HTERT RPE-1 (cell line): ENCODE data around the gene PDRG1.

ENCODE experiments used
- in situ Hi-C: fragments of 300-500 bp; cut with MboI; formaldehyde crosslinking; loops from 4 replicates; pipeline ENCODE4 v1.14.3; 2020; ENCODE audit warnings: low sequenced_read_pairs

The PDRG1 gene

GRCh38 chr20:31951530-31952453 lies at the start of gene PDRG1:
Gene PDRG1, minus strand, starts transcription at chr20:31952046. Its CDS starts 85 bp downstream, at chr20:31951961.
- in situ Hi-C loops, result no loop called here

- in situ Hi-C loops, result no loop called here
These were observed 46.4 kb upstream of the PDRG1 start for GRCh38 chr20:31998246-31998645.

GRCh38 chr20:31996996-31997395 lies 45.1 kb upstream of the PDRG1 start:
- in situ Hi-C loops, result no loop called here

- in situ Hi-C loops, result no loop called here
These were observed 40.2 kb upstream of the PDRG1 start for GRCh38 chr20:31992086-31992485.

- in situ Hi-C loops, result no loop called here
These were observed 39.5 kb upstream of the PDRG1 start for GRCh38 chr20:31991339-31991705.

- in situ Hi-C loops, result no loop called here
These were observed 38.9 kb upstream of the PDRG1 start for GRCh38 chr20:31990641-31991338.

GRCh38 chr20:31989030-31989645 lies 37.3 kb upstream of the PDRG1 start:
- in situ Hi-C loops, result no loop called here

- in situ Hi-C loops, result no loop called here
These were observed 36.7 kb upstream of the PDRG1 start for GRCh38 chr20:31988430-31989015.

GRCh38 chr20:31987744-31988143 lies 35.9 kb upstream of the PDRG1 start:
- in situ Hi-C loops, result no loop called here

GRCh38 chr20:31984981-31985471 lies 33.2 kb upstream of the PDRG1 start:
- in situ Hi-C loops, result no loop called here

- in situ Hi-C loops, result no loop called here
These were observed 29.9 kb upstream of the PDRG1 start for GRCh38 chr20:31981784-31982183.

- in situ Hi-C loops, result no loop called here
These were observed 28.0 kb upstream of the PDRG1 start for GRCh38 chr20:31979713-31980426.

GRCh38 chr20:31977080-31977479 lies 25.2 kb upstream of the PDRG1 start:
- in situ Hi-C loops, result no loop called here

GRCh38 chr20:31975874-31976273 lies 24.0 kb upstream of the PDRG1 start:
- in situ Hi-C loops, result no loop called here

- in situ Hi-C loops, result no loop called here
These were observed 23.2 kb upstream of the PDRG1 start for GRCh38 chr20:31974951-31975487.

- in situ Hi-C loops, result no loop called here
These were observed 22.4 kb upstream of the PDRG1 start for GRCh38 chr20:31974296-31974695.

GRCh38 chr20:31972471-31973021 lies 20.7 kb upstream of the PDRG1 start:
- in situ Hi-C loops, result no loop called here

- in situ Hi-C loops, result no loop called here
These were observed 18.1 kb upstream of the PDRG1 start for GRCh38 chr20:31969991-31970390.

GRCh38 chr20:31968291-31969126 lies 16.7 kb upstream of the PDRG1 start:
- in situ Hi-C loops, result no loop called here
